K562 (cell line): ENCODE data around the gene ZNF692. TPM values are rescaled to one million over a fixed set of nuclear protein-coding genes. Genes with fewer than 3 reads are reported as not detected.

Source experiments
- ARID1B ChIP-seq: fragments of 450-650 bp; IDR thresholded peaks from 2 replicates; pipeline ENCODE4 v1.6.1; 2016; ENCODE audit warnings: antibody characterized with exemption, mild to moderate bottlenecking, inconsistent platforms
- JUND ChIP-seq, 2 experiments: IDR thresholded peaks; 2 replicates in 1 of 2; 3 replicates in 1 of 2; pipeline ENCODE4 v1.6.1; 2011; ENCODE audit warnings: borderline replicate concordance in 2 of 2, low read depth in 2 of 2, low read length in 2 of 2, improper control_type of control experiment in 1 of 2, missing biosample characterization in 1 of 2, missing genetic modification characterization in 1 of 2, missing genetic modification reagents in 1 of 2
- MED1 ChIP-seq: sonication (generic); formaldehyde crosslinking; IDR thresholded peaks from 2 replicates; pipeline ENCODE4 v1.8.1; 2023; ENCODE audit warnings: missing genetic modification reagents, borderline replicate concordance
- NONO ChIP-seq, 2 experiments: fragments of 200-400 bp in 1 of 2; fragments of 450-650 bp in 1 of 2; formaldehyde crosslinking in 1 of 2; IDR thresholded peaks; 2 replicates each; pipeline ENCODE4 v1.6.1; 2017; ENCODE audit warnings: low read depth in 2 of 2, mild to moderate bottlenecking in 2 of 2, moderate library complexity in 2 of 2, low read length in 1 of 2
- ZNF197 ChIP-seq: fragments of 200-800 bp; sonication (Bioruptor generic); IDR thresholded peaks from 2 replicates; pipeline ENCODE4 v1.6.1; 2016; ENCODE audit warnings: low read depth, missing genetic modification characterization, missing compliant biosample characterization
- polyA plus RNA-seq, 8 experiments: library from polyadenylated mRNA; depleted of rRNA in 4 of 8; stranded (reverse) in 5 of 8; unstranded in 3 of 8; fragments of >200 nt; fragmentation: Nextera tagmentation in 2 of 8; fragmentation: Illumina TruSeq in 1 of 8; extraction: Ambion mirVana in 2 of 8; extraction: Trizol in 1 of 8; gene quantifications; 2 replicates each; pipeline versions ENCODE4 v1.2.1 to v1.2.3, GENCODE V29; 2011 to 2014; ENCODE audit warnings: inconsistent platforms in 1 of 8, missing spikeins in 1 of 8
- total RNA-seq, 7 experiments: library from RNA; depleted of rRNA in 6 of 7; stranded (reverse); fragments of >200 nt in 6 of 7; fragmentation: Illumina TruSeq in 2 of 7; extraction: Trizol in 2 of 7; gene quantifications; 2 replicates each; pipeline versions ENCODE4 v1.2.1 to v1.2.3, GENCODE V29; 2011 to 2021; ENCODE audit warnings: low replicate concordance in 1 of 7
- TF ChIP-seq, protein P1 (sequence below): sonication (generic); IDR thresholded peaks from 2 replicates; pipeline ENCODE4 v1.6.1; 2016
- TF ChIP-seq, protein P2 (sequence below): fragments of 450-650 bp; IDR thresholded peaks from 2 replicates; pipeline ENCODE4 v1.6.1; 2016
- TF ChIP-seq, protein P3 (sequence below), 2 experiments: IDR thresholded peaks in 1 of 2; conservative IDR thresholded peaks in 1 of 2; 2 replicates each; pipeline ENCODE4 v1.6.1; 2016; ENCODE audit warnings: low read depth in 2 of 2, mild to moderate bottlenecking in 1 of 2, missing compliant biosample characterization in 1 of 2, missing genetic modification characterization in 1 of 2, moderate library complexity in 1 of 2
- TF ChIP-seq, protein P4 (sequence below): IDR thresholded peaks from 2 replicates; pipeline ENCODE4 v1.6.1; 2011; ENCODE audit warnings: borderline replicate concordance, low read depth, mild to moderate bottlenecking, moderate library complexity, low read length; ENCODE audit not compliant: insufficient read depth, poor library complexity, severe bottlenecking

Gene ZNF692
- total and polyA plus RNA-seq, 9 of the 15 experiments (the other 6 are each of a cell fraction or from before 2014, with no cell fraction given) = 8.4 to 143 (median 55.9) TPM

DNA sequence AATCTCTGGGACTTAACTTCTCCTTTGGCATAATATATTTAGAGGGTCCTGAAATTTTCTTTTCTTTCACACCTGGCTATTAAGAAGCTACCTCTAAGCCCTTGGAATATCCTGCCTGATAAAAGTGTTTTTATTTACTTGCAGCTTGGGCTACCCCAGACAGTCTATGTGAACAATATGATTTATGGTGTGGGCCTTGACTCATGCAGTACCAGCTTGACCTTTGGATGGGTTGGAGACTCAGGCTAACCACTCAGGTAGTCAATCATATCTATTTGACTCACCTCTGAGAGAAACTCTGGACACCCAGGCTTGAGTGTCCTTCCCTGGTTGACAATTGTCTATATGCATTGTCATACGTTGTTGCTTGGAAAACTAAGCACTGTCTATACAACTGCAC, 33.7 kb upstream of the ZNF692 start (continued):
- TF ChIP-seq JUND (IDR thresholded peaks at IDR 0.05; ENCODE audit: borderline replicate concordance, low read depth, low read length) (0 out of 2 replicates have a peak, but pooled peaks have one; percentile 14), JUND (tag; IDR thresholded peaks at IDR 0.05; ENCODE audit: borderline replicate concordance, low read depth, low read length) (no peak), NONO (IDR thresholded peaks at IDR 0.05; ENCODE audit: low read depth in 2 of 2, low read length in 1 of 2) (no peak), ZNF197 (no peak), ARID1B (peak; percentile 14; the same call in 1 of the 2 replicates), MED1 (no peak)
- TF ChIP-seq, protein P1, sequence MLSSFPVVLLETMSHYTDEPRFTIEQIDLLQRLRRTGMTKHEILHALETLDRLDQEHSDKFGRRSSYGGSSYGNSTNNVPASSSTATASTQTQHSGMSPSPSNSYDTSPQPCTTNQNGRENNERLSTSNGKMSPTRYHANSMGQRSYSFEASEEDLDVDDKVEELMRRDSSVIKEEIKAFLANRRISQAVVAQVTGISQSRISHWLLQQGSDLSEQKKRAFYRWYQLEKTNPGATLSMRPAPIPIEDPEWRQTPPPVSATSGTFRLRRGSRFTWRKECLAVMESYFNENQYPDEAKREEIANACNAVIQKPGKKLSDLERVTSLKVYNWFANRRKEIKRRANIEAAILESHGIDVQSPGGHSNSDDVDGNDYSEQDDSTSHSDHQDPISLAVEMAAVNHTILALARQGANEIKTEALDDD = peak; percentile 57; the same call in 1 of the 2 replicates
- TF ChIP-seq, protein P2, sequence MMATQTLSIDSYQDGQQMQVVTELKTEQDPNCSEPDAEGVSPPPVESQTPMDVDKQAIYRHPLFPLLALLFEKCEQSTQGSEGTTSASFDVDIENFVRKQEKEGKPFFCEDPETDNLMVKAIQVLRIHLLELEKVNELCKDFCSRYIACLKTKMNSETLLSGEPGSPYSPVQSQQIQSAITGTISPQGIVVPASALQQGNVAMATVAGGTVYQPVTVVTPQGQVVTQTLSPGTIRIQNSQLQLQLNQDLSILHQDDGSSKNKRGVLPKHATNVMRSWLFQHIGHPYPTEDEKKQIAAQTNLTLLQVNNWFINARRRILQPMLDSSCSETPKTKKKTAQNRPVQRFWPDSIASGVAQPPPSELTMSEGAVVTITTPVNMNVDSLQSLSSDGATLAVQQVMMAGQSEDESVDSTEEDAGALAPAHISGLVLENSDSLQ = peak; percentile 87
- TF ChIP-seq, protein P3, sequence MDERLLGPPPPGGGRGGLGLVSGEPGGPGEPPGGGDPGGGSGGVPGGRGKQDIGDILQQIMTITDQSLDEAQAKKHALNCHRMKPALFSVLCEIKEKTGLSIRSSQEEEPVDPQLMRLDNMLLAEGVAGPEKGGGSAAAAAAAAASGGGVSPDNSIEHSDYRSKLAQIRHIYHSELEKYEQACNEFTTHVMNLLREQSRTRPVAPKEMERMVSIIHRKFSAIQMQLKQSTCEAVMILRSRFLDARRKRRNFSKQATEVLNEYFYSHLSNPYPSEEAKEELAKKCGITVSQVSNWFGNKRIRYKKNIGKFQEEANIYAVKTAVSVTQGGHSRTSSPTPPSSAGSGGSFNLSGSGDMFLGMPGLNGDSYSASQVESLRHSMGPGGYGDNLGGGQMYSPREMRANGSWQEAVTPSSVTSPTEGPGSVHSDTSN (CRISPR knock-in tag; IDR thresholded peaks at IDR 0.05; ENCODE audit: low read depth) = no peak
- TF ChIP-seq, protein P3 (tag; conservative IDR thresholded peaks at IDR 0.05; ENCODE audit: low read depth) = peak; percentile 76
- TF ChIP-seq, protein P4, sequence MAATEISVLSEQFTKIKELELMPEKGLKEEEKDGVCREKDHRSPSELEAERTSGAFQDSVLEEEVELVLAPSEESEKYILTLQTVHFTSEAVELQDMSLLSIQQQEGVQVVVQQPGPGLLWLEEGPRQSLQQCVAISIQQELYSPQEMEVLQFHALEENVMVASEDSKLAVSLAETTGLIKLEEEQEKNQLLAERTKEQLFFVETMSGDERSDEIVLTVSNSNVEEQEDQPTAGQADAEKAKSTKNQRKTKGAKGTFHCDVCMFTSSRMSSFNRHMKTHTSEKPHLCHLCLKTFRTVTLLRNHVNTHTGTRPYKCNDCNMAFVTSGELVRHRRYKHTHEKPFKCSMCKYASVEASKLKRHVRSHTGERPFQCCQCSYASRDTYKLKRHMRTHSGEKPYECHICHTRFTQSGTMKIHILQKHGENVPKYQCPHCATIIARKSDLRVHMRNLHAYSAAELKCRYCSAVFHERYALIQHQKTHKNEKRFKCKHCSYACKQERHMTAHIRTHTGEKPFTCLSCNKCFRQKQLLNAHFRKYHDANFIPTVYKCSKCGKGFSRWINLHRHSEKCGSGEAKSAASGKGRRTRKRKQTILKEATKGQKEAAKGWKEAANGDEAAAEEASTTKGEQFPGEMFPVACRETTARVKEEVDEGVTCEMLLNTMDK = no peak
